Smooth muscle cell (in vitro differentiated cells): Measurements from ENCODE around the gene MPV17. TPM values are rescaled to one million over a fixed set of nuclear protein-coding genes. Genes with fewer than 3 reads are reported as not detected.

Experiments
- DNase-seq: peaks from one replicate; lab custom pipeline; 2025; ENCODE audit not compliant: unreplicated experiment; lab: John Stamatoyannopoulos, UW
- H2AFZ ChIP-seq: fragments of 200-600 bp; sonication (generic); 2 replicates; pipeline ENCODE4 v1.6.0; 2016; ENCODE audit warnings: antibody characterized with exemption, low read depth, mild to moderate bottlenecking
- H3F3A ChIP-seq: fragments of 200-600 bp; sonication (generic); 2 replicates; pipeline ENCODE4 v1.6.0; 2017; ENCODE audit warnings: antibody characterized with exemption, low read depth
- H3K27ac ChIP-seq: fragments of 200-600 bp; sonication (generic); 2 replicates; pipeline ENCODE4 v1.5.1; 2016; ENCODE audit warnings: low read depth, mild to moderate bottlenecking
- H3K27me3 ChIP-seq: fragments of 200-600 bp; sonication (generic); 2 replicates; pipeline ENCODE4 v1.6.1; 2016; ENCODE audit warnings: low read depth, mild to moderate bottlenecking
- H3K36me3 ChIP-seq: fragments of 200-600 bp; sonication (generic); 2 replicates; pipeline ENCODE4 v1.5.1; 2016; ENCODE audit warnings: low read depth
- H3K4me1 ChIP-seq: fragments of 200-600 bp; sonication (generic); 2 replicates; pipeline ENCODE4 v1.5.1; 2016; ENCODE audit warnings: low read depth
- H3K4me2 ChIP-seq: fragments of 200-600 bp; sonication (generic); 2 replicates; pipeline ENCODE4 v1.6.0; 2016; ENCODE audit warnings: mild to moderate bottlenecking
- H3K4me3 ChIP-seq: fragments of 200-600 bp; sonication (generic); 2 replicates; pipeline ENCODE4 v1.5.1; 2016; ENCODE audit warnings: mild to moderate bottlenecking
- H3K79me2 ChIP-seq: fragments of 200-600 bp; sonication (generic); 2 replicates; pipeline ENCODE4 v1.6.0; 2016; ENCODE audit warnings: low read depth, mild to moderate bottlenecking
- H3K9ac ChIP-seq: fragments of 200-600 bp; sonication (generic); 2 replicates; pipeline ENCODE4 v1.6.0; 2016; ENCODE audit warnings: low read depth
- H3K9me3 ChIP-seq: fragments of 200-600 bp; sonication (generic); replicated peaks from 2 replicates; pipeline ENCODE4 v1.5.1; 2016; ENCODE audit warnings: low read depth
- H4K20me1 ChIP-seq: fragments of 200-600 bp; sonication (generic); 2 replicates; pipeline ENCODE4 v1.6.0; 2016; ENCODE audit warnings: low read depth
- CTCF ChIP-seq: fragments of 200-600 bp; sonication (generic); IDR thresholded peaks from 2 replicates; pipeline ENCODE4 v1.5.1; 2017; ENCODE audit warnings: borderline replicate concordance, mild to moderate bottlenecking, antibody characterized with exemption; ENCODE audit not compliant: insufficient read depth, poor library complexity, severe bottlenecking
- WGBS: methylation state at CpG from one replicate; pipeline ENCODE4 v1.1.7; 2016; ENCODE audit warnings: low lambda C conversion rate; 5-methylcytosine and 5-hydroxymethylcytosine counted together
- polyA plus RNA-seq: library from polyadenylated mRNA; unstranded; fragments of >200 nt; fragmentation: Nextera tagmentation; extraction: Ambion mirVana; gene quantifications from 2 replicates; pipeline ENCODE4 v1.2.1, GENCODE V29; 2016
- total RNA-seq: library from RNA; depleted of rRNA; stranded (reverse); fragments of >200 nt; gene quantifications from 2 replicates; pipeline ENCODE4 v1.2.3, GENCODE V29; 2014

MPV17 gene
- total and polyA plus RNA-seq, 2 experiments from 2014 or later = 114 to 117 TPM

- no peak overlapping the region for H3K4me3 ChIP-seq
- H3K27ac ChIP-seq = no peak overlapping the region
- no peak overlapping the region for H2AFZ ChIP-seq
- DNase-seq = no peak
- WGBS = 84% methylated on average over 4 of the region's 4 CpGs
- TF ChIP-seq CTCF = no peak
- no peaks in the 10 kb centered on the region for H3K9me3 ChIP-seq
- no peak overlapping the region for H3K9ac ChIP-seq
- H3K4me2 ChIP-seq = no peak overlapping the region
- peaks cover under 1% of the 10 kb centered on the region for H3K27me3 ChIP-seq
- no peaks in the 10 kb centered on the region for H3K4me1 ChIP-seq
- H3K79me2 ChIP-seq = no peaks in the 10 kb centered on the region
- H3K36me3 ChIP-seq = no peaks in the 10 kb centered on the region
- H4K20me1 ChIP-seq = no peaks in the 10 kb centered on the region
- H3F3A ChIP-seq = no peaks in the 10 kb centered on the region
Measured at GRCh38 chr2:27296481-27296880, 26.4 kb downstream of the MPV17 start.

GRCh38 chr2:27294928-27295327, 28.0 kb downstream of the MPV17 start:
- Histone ChIP-seq H3K27me3 (peaks cover 6% of the 10 kb centered on the region), H4K20me1 (no peaks in the 10 kb centered on the region), H3F3A (no peaks in the 10 kb centered on the region), H3K79me2 (no peaks in the 10 kb centered on the region), H3K9ac (no peak overlapping the region), H3K27ac (no peak overlapping the region), H3K9me3 (no peaks in the 10 kb centered on the region), H3K4me2 (no peak overlapping the region), H3K36me3 (no peaks in the 10 kb centered on the region), H2AFZ (no peak overlapping the region), H3K4me3 (no peak overlapping the region), H3K4me1 (no peaks in the 10 kb centered on the region)
- 95% methylated on average over 8 of the region's 8 CpGs for WGBS
- DNase-seq = no peak
- no peak for TF ChIP-seq CTCF

GRCh38 chr2:27291865-27292264, 31.0 kb downstream of the MPV17 start:
- Histone ChIP-seq H3K4me3 (no peak overlapping the region), H3K27me3 (peaks cover 14% of the 10 kb centered on the region), H3F3A (no peaks in the 10 kb centered on the region), H4K20me1 (no peaks in the 10 kb centered on the region), H3K4me1 (no peaks in the 10 kb centered on the region), H3K36me3 (no peaks in the 10 kb centered on the region), H3K9ac (no peak overlapping the region), H3K4me2 (no peak overlapping the region), H2AFZ (no peak overlapping the region), H3K79me2 (no peaks in the 10 kb centered on the region), H3K27ac (no peak overlapping the region), H3K9me3 (no peaks in the 10 kb centered on the region)
- TF ChIP-seq CTCF = no peak
- DNase-seq = no peak
- 41% methylated on average over 6 of the region's 6 CpGs for WGBS

- H3F3A ChIP-seq = no peaks in the 10 kb centered on the region
- peaks cover 14% of the 10 kb centered on the region for H3K27me3 ChIP-seq
- H3K36me3 ChIP-seq = no peaks in the 10 kb centered on the region
- no peaks in the 10 kb centered on the region for H4K20me1 ChIP-seq
- DNase-seq = no peak
- WGBS = 97% methylated on average over 5 of the region's 5 CpGs
- H3K4me3 ChIP-seq = no peak overlapping the region
- H3K4me1 ChIP-seq = no peaks in the 10 kb centered on the region
- no peak overlapping the region for H3K4me2 ChIP-seq
- TF ChIP-seq CTCF = no peak
- H3K27ac ChIP-seq = no peak overlapping the region
- no peak overlapping the region for H2AFZ ChIP-seq
- no peaks in the 10 kb centered on the region for H3K79me2 ChIP-seq
- no peaks in the 10 kb centered on the region for H3K9me3 ChIP-seq
- no peak overlapping the region for H3K9ac ChIP-seq
Measured at GRCh38 chr2:27290549-27290948, 32.3 kb downstream of the MPV17 start.
